ENCODE data around the gene MEGF6. TPM values are rescaled to one million over a fixed set of nuclear protein-coding genes. Genes with fewer than 3 reads are reported as not detected.
"Not testable (repeated sequence)": the region's sequence is repeated elsewhere in the genome, so short reads cannot be mapped to it uniquely, and the experiment has no call there.

MEGF6 gene
- total RNA-seq, 1 experiment from 2014 or later = 65.3 TPM

DNA sequence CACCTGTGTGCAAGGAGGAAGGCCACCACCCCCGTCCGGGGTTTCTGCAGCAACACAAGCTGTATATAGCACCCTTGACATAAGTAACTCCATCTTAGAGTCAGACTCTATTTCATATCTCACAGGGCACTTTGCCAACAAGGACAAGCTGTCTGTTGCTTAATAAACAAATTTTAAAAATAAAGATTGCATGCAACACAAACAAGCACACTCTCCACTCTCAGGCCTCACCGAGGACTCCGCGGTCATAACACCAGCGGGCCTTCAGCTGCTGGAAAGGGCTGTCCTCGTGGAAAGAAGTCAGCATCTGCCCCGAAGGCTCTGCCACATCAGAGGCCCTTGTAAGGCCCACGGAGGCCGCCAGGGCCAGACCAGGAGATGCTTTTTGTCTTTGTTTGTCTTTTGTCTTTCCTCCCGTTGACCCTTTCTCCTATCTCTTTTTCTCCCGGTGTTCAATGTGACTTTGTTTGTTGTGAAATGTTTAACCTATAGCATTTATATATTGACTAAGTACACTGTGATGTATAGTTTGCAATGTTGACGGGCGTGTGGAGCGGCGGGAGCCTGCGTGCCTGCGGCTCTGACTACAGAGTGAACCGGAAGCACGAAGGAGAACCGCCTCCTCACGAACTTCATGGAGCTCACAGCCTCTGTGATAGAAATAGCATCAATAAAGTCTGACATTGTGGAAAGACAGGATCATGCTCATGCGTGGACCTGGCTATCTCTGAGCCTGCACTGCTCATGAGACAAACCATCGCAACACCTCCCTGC, 24.1 kb downstream of the MEGF6 start:
- H3K27ac ChIP-seq = no peak overlapping the region

DNA sequence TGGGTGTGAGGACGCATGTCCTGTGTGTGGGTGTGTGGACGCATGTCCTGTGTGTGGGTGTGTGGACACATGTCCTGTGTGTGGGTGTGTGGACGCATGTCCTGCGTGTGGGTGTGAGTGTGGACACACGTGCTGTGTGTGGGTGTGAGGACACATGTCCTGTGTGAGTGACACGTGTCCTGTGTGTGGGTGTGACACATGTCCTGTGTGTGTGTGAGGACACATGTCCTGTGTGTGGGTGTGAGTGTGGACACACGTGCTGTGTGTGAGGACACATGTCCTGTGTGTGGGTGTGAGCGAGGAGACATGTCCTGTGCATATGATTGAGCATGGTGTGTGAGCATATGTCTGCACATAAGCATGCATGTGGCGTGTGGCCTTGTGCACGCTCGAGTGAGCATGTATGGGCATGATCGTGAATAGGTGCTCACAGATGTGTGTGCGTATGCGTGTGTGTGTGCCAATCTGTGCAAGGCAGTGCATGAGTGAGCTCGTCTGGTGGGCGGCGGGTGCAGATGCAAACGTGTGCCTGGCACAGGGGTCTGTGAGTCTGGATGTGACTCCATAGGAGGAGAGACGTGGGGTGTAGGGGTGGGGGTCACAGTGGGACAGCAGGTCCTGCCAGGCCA, 25.3 kb downstream of the MEGF6 start:
- H2AFZ ChIP-seq = no peak overlapping the region
- DNase-seq = no peak
- H3K4me3 ChIP-seq = no peak overlapping the region
- intact Hi-C loops (cut with micrococcal nuclease; ENCODE audit: unreplicated experiment) = no loop called here
- peaks cover 12% of the 10 kb centered on the region; the same call in 1 of the 2 replicates for H3F3A ChIP-seq (ENCODE audit: insufficient read depth, low read depth)
- no peaks in the 10 kb centered on the region for H3K79me2 ChIP-seq (ENCODE audit: low read depth)
- H4K20me1 ChIP-seq (ENCODE audit: insufficient read depth) = no peaks in the 10 kb centered on the region; the same call in 1 of the 2 replicates
- H3K4me1 ChIP-seq (replicated peaks; ENCODE audit: insufficient read depth) = no peaks in the 10 kb centered on the region
- no peaks in the 10 kb centered on the region for H3K9me3 ChIP-seq (ENCODE audit: insufficient read depth, low read depth)
- H3K36me3 ChIP-seq (ENCODE audit: low read depth) = no peaks in the 10 kb centered on the region
- H3K4me2 ChIP-seq = no peak overlapping the region
- CTCF ChIA-PET = no interaction called here
- H3K9me2 ChIP-seq (ENCODE audit: insufficient read depth) = no peaks in the 10 kb centered on the region
- H3K27me3 ChIP-seq (ENCODE audit: insufficient read depth, low read depth) = no peaks in the 10 kb centered on the region
- TF ChIP-seq CTCF (conservative IDR thresholded peaks at IDR 0.05) (no peak), EZH2 (IDR thresholded peaks at IDR 0.05; ENCODE audit: low read depth) (no peak)
- BruUV-seq (replicated peaks) = no TSS peak
- POLR2A ChIA-PET (ENCODE audit: unreplicated experiment) = no interaction called here
- no peak overlapping the region for H3K27ac ChIP-seq

More for the DNA sequence above, 24.1 kb downstream of the MEGF6 start:
- H3K4me1 ChIP-seq (replicated peaks; ENCODE audit: insufficient read depth) = no peaks in the 10 kb centered on the region
- H3K9me2 ChIP-seq (ENCODE audit: insufficient read depth) = no peaks in the 10 kb centered on the region
- H3K27me3 ChIP-seq (ENCODE audit: insufficient read depth, low read depth) = no peaks in the 10 kb centered on the region
- no peak for DNase-seq
- no peaks in the 10 kb centered on the region for H3K9me3 ChIP-seq (ENCODE audit: insufficient read depth, low read depth)
- no peak for TF ChIP-seq CTCF (conservative IDR thresholded peaks at IDR 0.05)
- TF ChIP-seq EZH2 (IDR thresholded peaks at IDR 0.05; ENCODE audit: low read depth) = no peak
- H3K79me2 ChIP-seq (ENCODE audit: low read depth) = no peaks in the 10 kb centered on the region
- no peak overlapping the region for H3K4me2 ChIP-seq
- H4K20me1 ChIP-seq (ENCODE audit: insufficient read depth) = no peaks in the 10 kb centered on the region
- H3F3A ChIP-seq (ENCODE audit: insufficient read depth, low read depth) = peaks cover 12% of the 10 kb centered on the region; the same call in 1 of the 2 replicates
- ChIA-PET POLR2A (ENCODE audit: unreplicated experiment) (no interaction called here), CTCF (no interaction called here)
- no peak overlapping the region for H2AFZ ChIP-seq
- no peak overlapping the region for H3K4me3 ChIP-seq
- H3K36me3 ChIP-seq (ENCODE audit: low read depth) = no peaks in the 10 kb centered on the region
- no TSS peak for BruUV-seq (replicated peaks)
- intact Hi-C loops (cut with micrococcal nuclease; ENCODE audit: unreplicated experiment) = no loop called here

DNA sequence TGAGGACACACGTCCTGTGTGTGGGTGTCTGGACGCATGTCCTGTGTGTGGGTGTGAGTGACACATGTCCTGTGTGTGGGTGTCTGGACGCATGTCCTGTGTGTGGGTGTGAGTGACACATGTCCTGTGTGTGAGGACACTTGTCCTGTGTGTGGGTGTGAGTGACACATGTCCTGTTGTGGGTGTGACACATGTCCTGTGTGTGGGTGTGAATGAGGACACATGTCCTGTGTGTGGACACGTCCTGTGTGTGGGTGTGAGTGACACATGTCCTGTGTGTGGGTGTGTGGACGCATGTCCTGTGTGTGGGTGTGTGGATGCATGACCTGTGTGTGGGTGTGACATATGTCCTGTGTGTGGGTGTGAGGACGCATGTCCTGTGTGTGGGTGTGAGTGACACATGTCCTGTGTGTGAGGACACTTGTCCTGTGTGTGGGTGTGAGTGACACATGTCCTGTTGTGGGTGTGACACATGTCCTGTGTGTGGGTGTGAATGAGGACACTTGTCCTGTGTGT, 25.9 kb downstream of the MEGF6 start:
- H3K27me3 ChIP-seq (ENCODE audit: insufficient read depth, low read depth); CTCF ChIA-PET: not testable (repeated sequence)

More for the DNA sequence above, 25.9 kb downstream of the MEGF6 start:
- H3K36me3 ChIP-seq (ENCODE audit: low read depth); H3K4me2 ChIP-seq; H3K79me2 ChIP-seq (ENCODE audit: low read depth); DNase-seq; H3K4me3 ChIP-seq; H3K9me2 ChIP-seq (ENCODE audit: insufficient read depth); H3K4me1 ChIP-seq (replicated peaks; ENCODE audit: insufficient read depth); H3K27ac ChIP-seq; H3K9me3 ChIP-seq (ENCODE audit: insufficient read depth, low read depth); H4K20me1 ChIP-seq (ENCODE audit: insufficient read depth); intact Hi-C loops (cut with micrococcal nuclease; ENCODE audit: unreplicated experiment); POLR2A ChIA-PET (ENCODE audit: unreplicated experiment); H2AFZ ChIP-seq; BruUV-seq (replicated peaks): not testable (repeated sequence)
- H3F3A ChIP-seq (ENCODE audit: insufficient read depth, low read depth) = peaks cover 12% of the 10 kb centered on the region; the same call in 1 of the 2 replicates

Data from PC-9 (cell line).